Measurements from ENCODE around the gene UTP4. TPM values are rescaled to one million over a fixed set of nuclear protein-coding genes. Genes with fewer than 3 reads are reported as not detected.

Gene UTP4
- total and polyA plus RNA-seq, 12 donors = 8.8 to 51.2 (median 24.0) TPM

DNA sequence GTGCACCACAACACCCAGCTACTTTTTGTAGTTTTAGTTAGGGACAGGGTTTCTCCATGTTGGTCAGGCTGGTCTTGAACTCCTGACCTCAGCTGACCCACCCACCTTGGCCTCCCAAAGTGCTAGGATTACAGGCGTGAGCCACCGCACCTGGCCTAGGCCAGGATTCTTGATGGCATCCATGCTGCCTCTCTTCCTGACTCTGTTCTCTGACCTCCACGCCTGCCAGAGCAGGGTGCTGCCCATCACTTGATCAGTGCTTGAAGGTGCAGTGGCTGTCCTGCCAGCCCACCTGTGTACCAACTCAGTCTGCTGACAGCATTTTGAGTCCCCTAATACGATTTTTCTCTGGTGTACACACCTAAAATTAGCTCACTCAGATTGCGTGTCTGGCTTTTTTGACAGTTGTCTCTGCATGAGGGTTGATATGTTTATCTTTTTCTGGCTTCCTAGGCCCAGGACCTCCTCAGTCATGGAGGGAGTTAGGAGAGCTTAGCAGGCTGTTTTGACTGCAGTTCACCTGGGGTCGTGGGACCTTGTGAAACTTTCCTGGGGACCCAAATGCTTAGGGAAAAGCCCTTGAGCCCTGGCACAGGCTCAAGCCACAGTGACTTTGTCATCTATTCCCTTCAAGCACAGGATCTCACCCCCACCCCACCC is 21.1 kb upstream of the UTP4 start:
- H3K4me3 ChIP-seq = no peak overlapping the region
- peaks cover 0 to 20% of the 10 kb centered on the region in 2 donors for H3K36me3 ChIP-seq (replicated peaks in 1 of 2)
- peaks cover 8% of the 10 kb centered on the region for H3K27me3 ChIP-seq
- TF ChIP-seq POLR2A (IDR thresholded peaks at IDR 0.05) = no peak
- TF ChIP-seq, protein P1, sequence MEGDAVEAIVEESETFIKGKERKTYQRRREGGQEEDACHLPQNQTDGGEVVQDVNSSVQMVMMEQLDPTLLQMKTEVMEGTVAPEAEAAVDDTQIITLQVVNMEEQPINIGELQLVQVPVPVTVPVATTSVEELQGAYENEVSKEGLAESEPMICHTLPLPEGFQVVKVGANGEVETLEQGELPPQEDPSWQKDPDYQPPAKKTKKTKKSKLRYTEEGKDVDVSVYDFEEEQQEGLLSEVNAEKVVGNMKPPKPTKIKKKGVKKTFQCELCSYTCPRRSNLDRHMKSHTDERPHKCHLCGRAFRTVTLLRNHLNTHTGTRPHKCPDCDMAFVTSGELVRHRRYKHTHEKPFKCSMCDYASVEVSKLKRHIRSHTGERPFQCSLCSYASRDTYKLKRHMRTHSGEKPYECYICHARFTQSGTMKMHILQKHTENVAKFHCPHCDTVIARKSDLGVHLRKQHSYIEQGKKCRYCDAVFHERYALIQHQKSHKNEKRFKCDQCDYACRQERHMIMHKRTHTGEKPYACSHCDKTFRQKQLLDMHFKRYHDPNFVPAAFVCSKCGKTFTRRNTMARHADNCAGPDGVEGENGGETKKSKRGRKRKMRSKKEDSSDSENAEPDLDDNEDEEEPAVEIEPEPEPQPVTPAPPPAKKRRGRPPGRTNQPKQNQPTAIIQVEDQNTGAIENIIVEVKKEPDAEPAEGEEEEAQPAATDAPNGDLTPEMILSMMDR (IDR thresholded peaks at IDR 0.05) = no peak
- H3K9me3 ChIP-seq (replicated peaks in 1 of 3) = no peaks in the 10 kb centered on the region
- intact Hi-C loops (cut with DNase I) = no loop called here
- H3K4me1 ChIP-seq (replicated peaks in 1 of 2) = peaks cover 13 to 15% of the 10 kb centered on the region in 2 donors
- 86 to 95% (median 91%) methylated on average over 6 of the region's 6 CpGs for WGBS, 4 donors
- no peak overlapping the region for H3K27ac ChIP-seq
- no peak for DNase-seq

DNA sequence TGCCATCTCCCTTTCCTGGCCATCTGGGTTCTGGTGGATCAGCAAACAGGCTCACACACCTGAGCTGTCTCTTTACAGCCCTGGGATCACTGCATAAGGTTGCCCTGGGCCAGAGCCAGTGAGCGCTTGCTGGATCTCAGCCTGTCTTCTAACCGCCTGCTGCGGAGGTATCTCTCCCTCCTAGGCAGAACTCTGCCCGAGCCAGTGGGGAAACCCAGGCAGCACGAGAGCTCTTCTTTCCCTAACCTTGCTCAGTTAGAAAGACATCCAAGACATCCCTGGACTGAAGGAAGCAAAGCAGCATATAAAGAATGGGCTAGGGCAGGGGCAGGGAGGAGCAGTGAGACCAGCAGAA is 20.6 kb upstream of the UTP4 start:
- H3K27me3 ChIP-seq = peaks cover 8% of the 10 kb centered on the region
- intact Hi-C loops (cut with DNase I) = no loop called here
- no peak for TF ChIP-seq POLR2A (IDR thresholded peaks at IDR 0.05)
- TF ChIP-seq, protein P1 (IDR thresholded peaks at IDR 0.05) = no peak
- H3K4me1 ChIP-seq (replicated peaks in 1 of 2) = peaks cover 8 to 10% of the 10 kb centered on the region in 2 donors
- no peak overlapping the region for H3K4me3 ChIP-seq
- H3K27ac ChIP-seq = no peak overlapping the region
- peaks cover 0 to 25% of the 10 kb centered on the region in 2 donors for H3K36me3 ChIP-seq (replicated peaks in 1 of 2)
- no peaks in the 10 kb centered on the region for H3K9me3 ChIP-seq (replicated peaks in 1 of 3)
- no peak for DNase-seq
- WGBS, 4 donors = 91 to 98% (median 93%) methylated on average over 5 of the region's 5 CpGs

DNA sequence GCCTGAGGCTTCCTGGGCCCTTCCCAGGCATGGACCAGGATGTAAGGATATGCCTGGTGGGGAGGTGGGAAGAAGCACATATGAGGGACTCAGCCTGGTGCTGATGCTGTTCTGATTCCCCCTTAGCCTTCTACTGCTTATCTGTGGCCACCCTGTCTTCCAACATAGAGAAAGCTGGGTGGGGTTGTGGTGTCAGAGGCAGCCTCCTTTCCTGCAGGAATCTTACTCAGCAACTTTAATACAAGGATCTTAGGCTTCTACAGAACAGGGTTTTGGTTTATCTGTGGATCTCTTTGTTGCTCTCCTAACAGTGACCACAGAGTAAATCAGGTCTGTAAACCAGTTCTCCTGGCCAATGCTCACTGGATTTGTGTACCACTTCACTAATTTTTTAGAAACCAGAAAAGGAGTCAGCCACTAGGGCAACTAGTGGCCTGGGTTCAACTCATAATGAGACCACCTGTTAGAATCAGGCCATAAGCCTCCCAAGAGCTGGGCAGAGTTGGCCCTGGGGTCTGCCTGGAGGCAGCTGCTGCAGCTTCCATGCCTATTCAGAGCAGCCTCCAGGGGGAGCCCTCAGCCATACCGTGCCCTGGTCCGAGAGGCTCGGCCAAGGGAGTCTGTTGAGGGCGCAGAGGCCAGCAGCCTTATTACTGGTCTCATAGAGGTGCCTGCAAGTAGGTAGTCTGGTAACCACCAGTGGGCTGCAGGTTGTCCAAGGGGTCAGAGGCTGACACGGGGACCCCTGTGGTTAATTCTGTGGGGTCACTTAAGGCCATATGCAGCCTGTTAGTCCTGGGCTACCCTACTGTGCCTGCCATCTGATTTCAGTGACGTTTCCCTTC is 19.9 kb upstream of the UTP4 start:
- intact Hi-C loops (cut with DNase I) = no loop called here
- peak; percentile 44 to 75 (median 63) for DNase-seq

DNA sequence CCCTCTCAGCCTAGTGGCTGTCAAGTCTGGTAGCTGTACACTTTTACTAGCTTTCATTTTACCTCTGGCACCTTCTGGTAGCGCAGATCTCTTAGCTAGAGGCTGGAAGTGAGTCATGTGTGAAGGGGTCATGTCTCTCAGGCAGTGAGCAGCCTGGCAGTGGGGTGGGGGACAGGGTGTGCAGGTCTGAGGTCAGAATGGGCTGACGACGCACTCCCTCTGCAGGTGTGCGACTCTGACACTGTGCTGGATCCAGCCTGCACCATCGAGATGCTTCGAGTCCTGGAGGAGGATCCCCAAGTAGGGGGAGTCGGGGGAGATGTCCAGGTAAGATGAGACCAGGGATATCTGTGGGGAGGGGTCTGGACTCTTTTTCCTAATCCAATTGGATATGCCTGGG is 19.2 kb upstream of the UTP4 start:
- no peak for DNase-seq
- WGBS, 4 donors = 91 to 95% (median 92%) methylated on average over 7 of the region's 7 CpGs
- no peak for TF ChIP-seq POLR2A (IDR thresholded peaks at IDR 0.05)
- TF ChIP-seq, protein P1 (IDR thresholded peaks at IDR 0.05) = no peak
- no peaks in the 10 kb centered on the region for H3K4me1 ChIP-seq (replicated peaks in 1 of 2)
- H3K4me3 ChIP-seq = no peak overlapping the region
- H3K27ac ChIP-seq = no peak overlapping the region
- H3K27me3 ChIP-seq = no peaks in the 10 kb centered on the region
- intact Hi-C loops (cut with DNase I) = no loop called here
- H3K9me3 ChIP-seq (replicated peaks in 1 of 3) = no peaks in the 10 kb centered on the region
- peaks cover 0 to 31% of the 10 kb centered on the region in 2 donors for H3K36me3 ChIP-seq (replicated peaks in 1 of 2)

More for the DNA sequence above, 19.9 kb upstream of the UTP4 start:
- Histone ChIP-seq H3K27ac (no peak overlapping the region), H3K4me3 (no peak overlapping the region), H3K36me3 (replicated peaks in 1 of 2) (peaks cover 0 to 25% of the 10 kb centered on the region in 2 donors), H3K27me3 (peaks cover 4% of the 10 kb centered on the region), H3K4me1 (replicated peaks in 1 of 2) (peaks cover 2 to 3% of the 10 kb centered on the region in 2 donors), H3K9me3 (replicated peaks in 1 of 3) (no peaks in the 10 kb centered on the region)
- no peak for TF ChIP-seq POLR2A (IDR thresholded peaks at IDR 0.05)
- TF ChIP-seq, protein P1 (IDR thresholded peaks at IDR 0.05) = peak; percentile 35 to 61 (median 50)
- WGBS, 4 donors = 56 to 100% (median 70%) methylated on average over 1 to 6 of the region's 6 CpGs

Measured in adrenal gland (tissue), 12 donors.